ENCODE results near the gene C3orf18. TPM values are rescaled to one million over a fixed set of nuclear protein-coding genes. Genes with fewer than 3 reads are reported as not detected.

Gene C3orf18
- total and polyA plus RNA-seq, 10 of the 15 experiments (the other 5 are each of a cell fraction or from before 2014, with no cell fraction given) = 0.06 to 3.2 (median 0.66) TPM

GRCh38 chr3:50519471-50520089 lies 48.0 kb downstream of the C3orf18 start (continued):
- no peak for TF ChIP-seq SMAD1 (IDR thresholded peaks at IDR 0.05; ENCODE audit: low read depth, partially characterized antibody)
- TF ChIP-seq, protein P1, sequence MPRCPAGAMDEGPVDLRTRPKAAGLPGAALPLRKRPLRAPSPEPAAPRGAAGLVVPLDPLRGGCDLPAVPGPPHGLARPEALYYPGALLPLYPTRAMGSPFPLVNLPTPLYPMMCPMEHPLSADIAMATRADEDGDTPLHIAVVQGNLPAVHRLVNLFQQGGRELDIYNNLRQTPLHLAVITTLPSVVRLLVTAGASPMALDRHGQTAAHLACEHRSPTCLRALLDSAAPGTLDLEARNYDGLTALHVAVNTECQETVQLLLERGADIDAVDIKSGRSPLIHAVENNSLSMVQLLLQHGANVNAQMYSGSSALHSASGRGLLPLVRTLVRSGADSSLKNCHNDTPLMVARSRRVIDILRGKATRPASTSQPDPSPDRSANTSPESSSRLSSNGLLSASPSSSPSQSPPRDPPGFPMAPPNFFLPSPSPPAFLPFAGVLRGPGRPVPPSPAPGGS (IDR thresholded peaks at IDR 0.05; ENCODE audit: borderline replicate concordance, insufficient read depth, low read depth, low read length, poor library complexity, severe bottlenecking) = no peak
- TF ChIP-seq, protein P2, sequence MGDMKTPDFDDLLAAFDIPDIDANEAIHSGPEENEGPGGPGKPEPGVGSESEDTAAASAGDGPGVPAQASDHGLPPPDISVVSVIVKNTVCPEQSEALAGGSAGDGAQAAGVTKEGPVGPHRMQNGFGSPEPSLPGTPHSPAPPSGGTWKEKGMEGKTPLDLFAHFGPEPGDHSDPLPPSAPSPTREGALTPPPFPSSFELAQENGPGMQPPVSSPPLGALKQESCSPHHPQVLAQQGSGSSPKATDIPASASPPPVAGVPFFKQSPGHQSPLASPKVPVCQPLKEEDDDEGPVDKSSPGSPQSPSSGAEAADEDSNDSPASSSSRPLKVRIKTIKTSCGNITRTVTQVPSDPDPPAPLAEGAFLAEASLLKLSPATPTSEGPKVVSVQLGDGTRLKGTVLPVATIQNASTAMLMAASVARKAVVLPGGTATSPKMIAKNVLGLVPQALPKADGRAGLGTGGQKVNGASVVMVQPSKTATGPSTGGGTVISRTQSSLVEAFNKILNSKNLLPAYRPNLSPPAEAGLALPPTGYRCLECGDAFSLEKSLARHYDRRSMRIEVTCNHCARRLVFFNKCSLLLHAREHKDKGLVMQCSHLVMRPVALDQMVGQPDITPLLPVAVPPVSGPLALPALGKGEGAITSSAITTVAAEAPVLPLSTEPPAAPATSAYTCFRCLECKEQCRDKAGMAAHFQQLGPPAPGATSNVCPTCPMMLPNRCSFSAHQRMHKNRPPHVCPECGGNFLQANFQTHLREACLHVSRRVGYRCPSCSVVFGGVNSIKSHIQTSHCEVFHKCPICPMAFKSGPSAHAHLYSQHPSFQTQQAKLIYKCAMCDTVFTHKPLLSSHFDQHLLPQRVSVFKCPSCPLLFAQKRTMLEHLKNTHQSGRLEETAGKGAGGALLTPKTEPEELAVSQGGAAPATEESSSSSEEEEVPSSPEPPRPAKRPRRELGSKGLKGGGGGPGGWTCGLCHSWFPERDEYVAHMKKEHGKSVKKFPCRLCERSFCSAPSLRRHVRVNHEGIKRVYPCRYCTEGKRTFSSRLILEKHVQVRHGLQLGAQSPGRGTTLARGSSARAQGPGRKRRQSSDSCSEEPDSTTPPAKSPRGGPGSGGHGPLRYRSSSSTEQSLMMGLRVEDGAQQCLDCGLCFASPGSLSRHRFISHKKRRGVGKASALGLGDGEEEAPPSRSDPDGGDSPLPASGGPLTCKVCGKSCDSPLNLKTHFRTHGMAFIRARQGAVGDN (IDR thresholded peaks at IDR 0.05) = no peak
- TF ChIP-seq CEBPB (IDR thresholded peaks at IDR 0.05; ENCODE audit: borderline replicate concordance in 1 of 2, low read depth in 2 of 2, low read length in 2 of 2) = no peak
- no peak for TF ChIP-seq JUND (IDR thresholded peaks at IDR 0.05; ENCODE audit: low read depth, low read length)
- no peak for TF ChIP-seq BRCA1 (IDR thresholded peaks at IDR 0.05; ENCODE audit: low read depth, low read length)
- TF ChIP-seq NR2C2 (IDR thresholded peaks at IDR 0.05; ENCODE audit: borderline replicate concordance, control insufficient read depth, insufficient read length, low read depth) = no peak
- TF ChIP-seq MAX (IDR thresholded peaks at IDR 0.05; ENCODE audit: low read depth, low read length) = no peak
- TF ChIP-seq, protein P3, sequence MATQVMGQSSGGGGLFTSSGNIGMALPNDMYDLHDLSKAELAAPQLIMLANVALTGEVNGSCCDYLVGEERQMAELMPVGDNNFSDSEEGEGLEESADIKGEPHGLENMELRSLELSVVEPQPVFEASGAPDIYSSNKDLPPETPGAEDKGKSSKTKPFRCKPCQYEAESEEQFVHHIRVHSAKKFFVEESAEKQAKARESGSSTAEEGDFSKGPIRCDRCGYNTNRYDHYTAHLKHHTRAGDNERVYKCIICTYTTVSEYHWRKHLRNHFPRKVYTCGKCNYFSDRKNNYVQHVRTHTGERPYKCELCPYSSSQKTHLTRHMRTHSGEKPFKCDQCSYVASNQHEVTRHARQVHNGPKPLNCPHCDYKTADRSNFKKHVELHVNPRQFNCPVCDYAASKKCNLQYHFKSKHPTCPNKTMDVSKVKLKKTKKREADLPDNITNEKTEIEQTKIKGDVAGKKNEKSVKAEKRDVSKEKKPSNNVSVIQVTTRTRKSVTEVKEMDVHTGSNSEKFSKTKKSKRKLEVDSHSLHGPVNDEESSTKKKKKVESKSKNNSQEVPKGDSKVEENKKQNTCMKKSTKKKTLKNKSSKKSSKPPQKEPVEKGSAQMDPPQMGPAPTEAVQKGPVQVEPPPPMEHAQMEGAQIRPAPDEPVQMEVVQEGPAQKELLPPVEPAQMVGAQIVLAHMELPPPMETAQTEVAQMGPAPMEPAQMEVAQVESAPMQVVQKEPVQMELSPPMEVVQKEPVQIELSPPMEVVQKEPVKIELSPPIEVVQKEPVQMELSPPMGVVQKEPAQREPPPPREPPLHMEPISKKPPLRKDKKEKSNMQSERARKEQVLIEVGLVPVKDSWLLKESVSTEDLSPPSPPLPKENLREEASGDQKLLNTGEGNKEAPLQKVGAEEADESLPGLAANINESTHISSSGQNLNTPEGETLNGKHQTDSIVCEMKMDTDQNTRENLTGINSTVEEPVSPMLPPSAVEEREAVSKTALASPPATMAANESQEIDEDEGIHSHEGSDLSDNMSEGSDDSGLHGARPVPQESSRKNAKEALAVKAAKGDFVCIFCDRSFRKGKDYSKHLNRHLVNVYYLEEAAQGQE (IDR thresholded peaks at IDR 0.05; ENCODE audit: low read depth, low read length) = no peak
- TF ChIP-seq SMC3 (IDR thresholded peaks at IDR 0.05; ENCODE audit: borderline replicate concordance, low read length) = peak; percentile 87
- peak; percentile 62 for TF ChIP-seq RAD21 (IDR thresholded peaks at IDR 0.05; ENCODE audit: insufficient read depth, low read depth, low read length)
- TF ChIP-seq IKZF1 (conservative IDR thresholded peaks at IDR 0.05) = peak; percentile 30; the same call in 1 of the 2 replicates
- no peak for TF ChIP-seq EGR1 (IDR thresholded peaks at IDR 0.05; ENCODE audit: borderline replicate concordance in 1 of 2, low read depth in 2 of 2, low read length in 2 of 2)
